HG03342 (cell line): ENCODE results near the gene MPZL2.

Source experiments
- ATAC-seq: cut with Tn5 transposase; IDR thresholded peaks from one replicate; pipeline ENCODE4 v1.9.1; 2021; ENCODE audit warnings: mild to moderate bottlenecking, moderate library complexity; ENCODE audit not compliant: unreplicated experiment

MPZL2 gene

GRCh38 chr11:118283756-118284350, 19.8 kb upstream of the MPZL2 start:
- no peak for ATAC-seq

- no peak for ATAC-seq
These were observed 19.0 kb upstream of the MPZL2 start for GRCh38 chr11:118283037-118283636.

- no peak for ATAC-seq
These were observed 18.5 kb upstream of the MPZL2 start for GRCh38 chr11:118282606-118283005.

- no peak for ATAC-seq
These were observed 17.2 kb upstream of the MPZL2 start for GRCh38 chr11:118281284-118281683.

- no peak for ATAC-seq
These were observed 13.2 kb upstream of the MPZL2 start for GRCh38 chr11:118277312-118277711.

- no peak for ATAC-seq
These were observed 12.3 kb upstream of the MPZL2 start for GRCh38 chr11:118276422-118276821.

- ATAC-seq: no peak
These were observed 11.1 kb upstream of the MPZL2 start for GRCh38 chr11:118275176-118275575.

- no peak for ATAC-seq
These were observed 10.1 kb upstream of the MPZL2 start for GRCh38 chr11:118274186-118274585.

GRCh38 chr11:118272001-118272400, 7.9 kb upstream of the MPZL2 start:
- ATAC-seq: no peak

GRCh38 chr11:118267486-118267885, 3.4 kb upstream of the MPZL2 start:
- ATAC-seq: no peak

GRCh38 chr11:118265954-118266353, 1.9 kb upstream of the MPZL2 start:
- no peak for ATAC-seq

- ATAC-seq: no peak
These were observed 720 bp upstream of the MPZL2 start for GRCh38 chr11:118264569-118265465.

- ATAC-seq: no peak
These were observed 985 bp downstream of the MPZL2 start for GRCh38 chr11:118263112-118263511.

- ATAC-seq: no peak
These were observed 3.7 kb downstream of the MPZL2 start for GRCh38 chr11:118260353-118260752.

- ATAC-seq: no peak
These were observed 5.0 kb downstream of the MPZL2 start for GRCh38 chr11:118259138-118259537.

- no peak for ATAC-seq
These were observed 5.7 kb downstream of the MPZL2 start for GRCh38 chr11:118258410-118258809.

GRCh38 chr11:118252688-118253087, 11.4 kb downstream of the MPZL2 start:
- no peak for ATAC-seq

GRCh38 chr11:118251858-118252652, 12.0 kb downstream of the MPZL2 start, which contains the start of gene MPZL3:
Gene MPZL3 (minus strand): TSS chr11:118252365. CDS start chr11:118252294, 71 bp downstream.
- ATAC-seq: peak; percentile 77

- ATAC-seq: no peak
These were observed 17.1 kb downstream of the MPZL2 start for GRCh38 chr11:118247041-118247440.

- no peak for ATAC-seq
These were observed 18.0 kb downstream of the MPZL2 start for GRCh38 chr11:118245936-118246562.
